GM12874 (cell line): ENCODE measurements around the gene SETD6.

Source experiments
- TF ChIP-seq, protein P1 (sequence below): IDR thresholded peaks from 2 replicates; pipeline ENCODE4 v1.5.1; 2011; ENCODE audit warnings: low read depth, mild to moderate bottlenecking, control low read depth, low read length, moderate library complexity; ENCODE audit not compliant: insufficient read depth

The SETD6 gene

DNA sequence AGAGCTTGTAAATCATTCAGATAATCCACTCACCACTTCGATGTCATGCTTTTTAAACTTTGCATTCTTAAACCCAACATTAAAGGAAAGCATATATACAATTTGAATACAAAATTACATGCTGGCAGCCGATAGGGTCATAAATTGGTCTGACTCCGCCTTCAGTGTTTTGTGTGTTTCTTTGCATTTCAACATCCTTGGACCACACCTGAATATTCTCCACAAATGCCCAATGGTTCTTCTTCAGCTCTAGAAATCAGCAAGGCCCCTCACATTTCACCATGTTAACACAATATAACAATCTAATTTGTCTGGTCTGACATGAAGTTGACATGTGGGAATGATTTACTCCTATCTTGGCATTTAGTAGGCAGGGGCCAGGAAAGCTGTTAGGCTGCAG is 17.1 kb downstream of the SETD6 start:
- TF ChIP-seq, protein P1, sequence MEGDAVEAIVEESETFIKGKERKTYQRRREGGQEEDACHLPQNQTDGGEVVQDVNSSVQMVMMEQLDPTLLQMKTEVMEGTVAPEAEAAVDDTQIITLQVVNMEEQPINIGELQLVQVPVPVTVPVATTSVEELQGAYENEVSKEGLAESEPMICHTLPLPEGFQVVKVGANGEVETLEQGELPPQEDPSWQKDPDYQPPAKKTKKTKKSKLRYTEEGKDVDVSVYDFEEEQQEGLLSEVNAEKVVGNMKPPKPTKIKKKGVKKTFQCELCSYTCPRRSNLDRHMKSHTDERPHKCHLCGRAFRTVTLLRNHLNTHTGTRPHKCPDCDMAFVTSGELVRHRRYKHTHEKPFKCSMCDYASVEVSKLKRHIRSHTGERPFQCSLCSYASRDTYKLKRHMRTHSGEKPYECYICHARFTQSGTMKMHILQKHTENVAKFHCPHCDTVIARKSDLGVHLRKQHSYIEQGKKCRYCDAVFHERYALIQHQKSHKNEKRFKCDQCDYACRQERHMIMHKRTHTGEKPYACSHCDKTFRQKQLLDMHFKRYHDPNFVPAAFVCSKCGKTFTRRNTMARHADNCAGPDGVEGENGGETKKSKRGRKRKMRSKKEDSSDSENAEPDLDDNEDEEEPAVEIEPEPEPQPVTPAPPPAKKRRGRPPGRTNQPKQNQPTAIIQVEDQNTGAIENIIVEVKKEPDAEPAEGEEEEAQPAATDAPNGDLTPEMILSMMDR = no peak

- TF ChIP-seq, protein P1 = no peak
Observed at GRCh38 chr16:58533751-58534470, 18.6 kb downstream of the SETD6 start.

- TF ChIP-seq, protein P1 = no peak
Observed at GRCh38 chr16:58535100-58535499, 19.8 kb downstream of the SETD6 start.

GRCh38 chr16:58536278-58536677 is 21.0 kb downstream of the SETD6 start:
- TF ChIP-seq, protein P1 = no peak

DNA sequence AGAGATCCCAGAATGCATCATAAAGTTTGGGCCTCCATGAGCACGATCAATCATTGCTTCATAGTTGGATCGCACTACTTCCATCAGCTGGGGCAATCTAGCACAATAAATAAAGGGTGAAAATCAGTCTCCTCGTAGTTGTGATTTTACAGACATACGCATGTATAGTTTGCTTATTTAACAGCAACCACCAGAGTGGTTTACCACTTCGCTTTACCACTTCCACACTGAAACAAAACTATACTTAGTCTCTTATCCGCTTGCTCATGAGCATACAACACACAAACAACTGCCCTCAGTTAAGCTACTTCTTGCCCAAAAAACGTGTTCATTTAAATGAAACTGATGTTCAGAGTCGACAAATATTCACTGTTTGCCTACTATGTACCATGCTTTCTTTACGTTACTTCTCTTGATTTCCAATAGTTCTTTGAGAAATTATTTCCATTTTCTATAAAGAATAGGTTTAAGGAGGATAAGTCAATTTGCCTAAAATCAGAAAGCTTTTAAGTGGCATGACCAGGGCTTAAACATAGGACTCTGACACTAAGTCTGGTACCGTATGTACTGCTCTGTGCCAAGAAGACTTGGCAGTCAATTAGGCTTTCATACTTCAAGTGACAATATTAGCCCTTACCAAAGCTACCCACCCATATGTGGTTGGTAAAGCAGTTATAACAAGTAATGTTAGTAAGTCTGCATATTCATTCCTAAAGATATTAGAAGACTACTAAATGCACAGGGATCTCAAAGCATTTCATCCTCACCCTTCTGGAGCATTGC is 22.0 kb downstream of the SETD6 start:
- TF ChIP-seq, protein P1 = no peak

DNA sequence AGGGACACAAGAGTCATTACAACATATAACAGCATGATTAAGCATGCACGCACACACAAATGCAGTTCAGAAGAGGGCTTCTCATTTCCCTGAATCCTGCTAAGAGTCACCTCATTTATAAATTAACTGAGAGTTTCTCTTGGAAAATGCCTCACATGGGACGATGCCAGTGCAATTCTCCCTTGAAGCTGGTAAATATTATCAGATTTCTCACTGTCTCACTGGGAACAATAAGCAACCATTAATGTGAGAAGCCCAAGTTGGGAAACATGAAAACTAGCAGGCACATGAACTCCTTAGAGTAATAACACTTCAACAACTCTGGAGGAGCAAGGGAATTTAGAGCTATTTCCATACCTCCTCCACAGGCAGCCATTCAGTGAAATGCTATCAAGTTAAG is 26.4 kb downstream of the SETD6 start:
- TF ChIP-seq, protein P1 = no peak

- TF ChIP-seq, protein P1 = no peak
Observed at GRCh38 chr16:58542291-58542690, 27.0 kb downstream of the SETD6 start.
